COLO829 (cell line): Measurements from ENCODE around the gene CSTPP1.
"Not testable (repeated sequence)": the region's sequence is repeated elsewhere in the genome, so short reads cannot be mapped to it uniquely, and the experiment has no call there.

ENCODE experiments used
- DNase-seq: peaks from one replicate; pipeline ENCODE4 v3.0.0; 2012; ENCODE audit warnings: low spot score

Gene CSTPP1

DNA sequence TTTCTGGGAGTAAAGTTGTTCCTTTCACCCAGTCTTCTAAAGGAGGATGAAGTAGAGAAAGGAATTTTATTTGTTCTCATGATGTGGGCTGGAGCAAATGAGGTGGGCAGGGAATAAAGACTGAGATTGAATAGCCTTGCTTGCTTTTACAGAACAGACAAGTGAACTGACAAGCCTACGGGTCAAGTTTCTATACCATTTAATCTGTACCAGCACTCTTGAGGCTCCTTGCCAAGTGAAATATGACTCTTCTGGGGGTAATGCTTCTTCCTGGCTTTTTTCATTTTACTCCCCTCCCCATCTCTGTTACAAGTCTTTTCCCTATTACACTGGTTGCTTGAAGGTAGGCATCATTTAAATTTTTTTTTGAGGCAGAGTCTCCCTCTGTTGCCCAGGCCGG lies 54.8 kb downstream of the CSTPP1 start:
- DNase-seq, result no peak

- not testable (repeated sequence) for DNase-seq
Observed at GRCh38 chr11:46992386-46992785, 55.8 kb downstream of the CSTPP1 start.

GRCh38 chr11:46997796-46998195 lies 61.2 kb downstream of the CSTPP1 start:
- DNase-seq, result not testable (repeated sequence)

DNA sequence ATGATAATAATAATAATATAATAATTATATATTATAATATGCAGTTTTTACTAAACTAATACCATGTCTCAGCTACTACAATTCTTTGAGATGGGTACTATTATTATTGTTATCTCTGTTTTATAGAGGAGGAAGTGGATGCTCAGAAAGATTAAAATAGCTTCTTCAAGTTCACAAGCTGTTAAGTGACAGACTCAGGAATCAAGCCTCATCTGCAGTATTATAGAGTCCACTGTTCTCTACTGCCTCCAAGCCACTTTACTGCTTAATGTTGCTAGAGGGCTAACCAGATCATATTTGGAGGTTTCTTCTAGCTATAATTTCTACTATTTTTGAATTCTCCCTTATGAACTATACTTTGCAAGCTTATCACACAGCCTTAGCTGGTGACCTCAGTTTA lies 62.7 kb downstream of the CSTPP1 start:
- no peak for DNase-seq

DNA sequence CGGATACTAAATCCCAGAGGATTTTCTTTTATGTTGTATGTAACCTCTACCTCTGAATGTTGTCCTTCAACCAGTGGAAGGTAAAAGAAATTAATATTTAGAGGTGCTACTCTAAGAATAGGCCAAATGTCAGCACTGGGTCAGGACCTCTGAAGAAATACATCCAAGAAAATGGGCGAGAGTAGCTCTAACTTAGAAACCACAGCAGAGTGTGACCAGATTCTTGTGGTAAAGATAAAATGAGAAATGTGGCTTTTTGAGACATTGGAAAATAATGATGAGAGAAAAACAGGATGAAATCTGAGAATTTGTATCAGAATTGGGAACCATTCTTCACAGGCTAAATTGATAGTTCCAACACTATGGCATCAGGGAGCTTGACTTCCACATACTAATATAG lies 63.5 kb downstream of the CSTPP1 start:
- no peak for DNase-seq

DNA sequence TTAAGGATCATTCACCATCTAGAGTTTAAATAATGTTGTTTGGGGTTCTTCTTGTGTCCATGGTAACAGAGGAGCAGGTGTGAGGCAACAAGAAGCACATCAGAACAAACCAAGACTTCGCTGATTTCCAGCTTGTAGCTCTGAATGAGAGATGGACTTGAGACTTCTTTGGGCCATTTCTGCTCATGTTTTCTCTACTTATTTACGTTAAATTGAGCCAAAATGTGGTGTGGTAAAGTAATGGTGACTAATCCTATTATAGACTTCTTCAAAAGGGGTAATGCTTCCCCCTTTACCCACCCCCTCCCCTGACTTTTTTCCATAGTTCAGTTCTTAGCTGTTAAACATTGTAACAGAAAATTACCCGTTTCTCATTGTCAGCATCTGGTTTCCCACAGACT lies 65.2 kb downstream of the CSTPP1 start:
- no peak for DNase-seq

GRCh38 chr11:47002390-47002789 lies 65.8 kb downstream of the CSTPP1 start:
- no peak for DNase-seq

DNA sequence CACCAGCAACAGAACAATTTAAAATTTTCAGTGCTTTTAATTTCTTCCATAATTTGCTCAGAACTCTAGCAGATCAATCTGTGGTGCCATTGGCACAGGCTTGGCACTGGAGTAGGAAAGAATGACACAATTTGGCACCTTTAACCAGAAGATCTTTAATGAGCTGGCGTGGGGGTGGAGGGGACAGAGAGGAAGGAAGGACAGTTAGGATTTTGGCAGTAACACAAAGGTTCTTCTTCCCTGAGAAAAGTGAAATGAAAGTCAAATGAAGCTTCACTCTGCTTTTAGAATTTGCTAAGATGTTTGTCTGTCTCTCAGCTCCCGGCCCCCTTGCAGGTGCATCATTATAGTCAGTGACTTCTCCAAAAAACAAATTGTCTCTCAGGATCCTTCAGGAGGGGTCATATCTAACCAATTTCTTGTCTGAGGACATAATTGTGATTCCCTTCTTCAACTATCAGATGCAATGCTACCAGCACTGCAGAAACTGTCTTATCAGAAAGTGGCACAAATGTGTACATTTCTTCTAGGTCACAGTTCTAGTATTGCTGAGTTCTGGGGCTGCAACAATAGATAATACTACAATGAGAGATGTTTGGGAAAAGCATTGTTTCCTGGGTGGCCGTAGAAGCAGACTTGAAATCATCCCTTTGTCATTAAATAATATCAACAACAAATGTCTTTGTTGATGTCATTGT lies 66.8 kb downstream of the CSTPP1 start:
- no peak for DNase-seq

- peak; percentile 31 for DNase-seq
Observed at GRCh38 chr11:47004595-47005033, 68.1 kb downstream of the CSTPP1 start.

- no peak for DNase-seq
Observed at GRCh38 chr11:47005441-47005840, 68.9 kb downstream of the CSTPP1 start.

DNA sequence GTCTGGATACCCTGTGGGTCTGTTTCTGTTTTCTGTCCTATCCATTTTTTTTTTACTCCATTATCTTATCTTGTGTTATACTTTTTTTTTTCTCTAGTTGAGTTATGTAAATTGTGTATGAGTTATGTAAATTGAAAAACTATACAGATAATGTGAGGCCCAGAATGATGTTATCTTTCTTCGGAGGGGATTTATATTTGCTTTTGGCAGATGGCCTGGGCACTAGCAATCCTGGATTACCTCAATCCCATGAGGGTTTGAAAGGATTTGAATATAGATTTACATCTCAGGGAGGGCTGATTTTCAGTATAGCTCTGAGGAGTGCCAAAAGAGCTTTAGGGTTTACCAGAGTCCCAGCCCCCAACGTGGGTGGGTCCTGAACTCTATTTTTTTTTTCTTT lies 71.0 kb downstream of the CSTPP1 start:
- DNase-seq, result no peak

DNA sequence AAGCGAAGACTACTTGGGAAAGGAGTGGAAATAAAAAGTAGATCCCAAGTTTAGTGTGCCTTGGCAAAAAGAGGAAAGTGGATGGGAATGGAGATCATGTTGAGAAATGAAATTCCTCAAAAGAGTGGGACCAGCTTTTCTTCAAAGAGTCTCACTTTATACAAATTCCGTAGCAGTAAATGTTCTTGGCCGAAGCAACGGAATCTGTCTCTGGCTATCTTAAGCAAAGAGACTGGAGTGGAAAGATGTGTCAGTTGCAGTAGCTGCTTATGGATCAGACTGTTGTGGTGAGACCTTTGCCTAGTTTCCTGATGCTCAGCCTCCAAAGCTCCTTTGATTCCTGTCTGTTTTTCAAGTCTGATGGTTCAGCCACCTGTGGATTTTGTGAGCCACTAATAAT lies 73.6 kb downstream of the CSTPP1 start:
- no peak for DNase-seq

- no peak for DNase-seq
Observed at GRCh38 chr11:47014097-47014496, 77.5 kb downstream of the CSTPP1 start.

- DNase-seq, result no peak
Observed at GRCh38 chr11:47018637-47019036, 82.1 kb downstream of the CSTPP1 start.

DNA sequence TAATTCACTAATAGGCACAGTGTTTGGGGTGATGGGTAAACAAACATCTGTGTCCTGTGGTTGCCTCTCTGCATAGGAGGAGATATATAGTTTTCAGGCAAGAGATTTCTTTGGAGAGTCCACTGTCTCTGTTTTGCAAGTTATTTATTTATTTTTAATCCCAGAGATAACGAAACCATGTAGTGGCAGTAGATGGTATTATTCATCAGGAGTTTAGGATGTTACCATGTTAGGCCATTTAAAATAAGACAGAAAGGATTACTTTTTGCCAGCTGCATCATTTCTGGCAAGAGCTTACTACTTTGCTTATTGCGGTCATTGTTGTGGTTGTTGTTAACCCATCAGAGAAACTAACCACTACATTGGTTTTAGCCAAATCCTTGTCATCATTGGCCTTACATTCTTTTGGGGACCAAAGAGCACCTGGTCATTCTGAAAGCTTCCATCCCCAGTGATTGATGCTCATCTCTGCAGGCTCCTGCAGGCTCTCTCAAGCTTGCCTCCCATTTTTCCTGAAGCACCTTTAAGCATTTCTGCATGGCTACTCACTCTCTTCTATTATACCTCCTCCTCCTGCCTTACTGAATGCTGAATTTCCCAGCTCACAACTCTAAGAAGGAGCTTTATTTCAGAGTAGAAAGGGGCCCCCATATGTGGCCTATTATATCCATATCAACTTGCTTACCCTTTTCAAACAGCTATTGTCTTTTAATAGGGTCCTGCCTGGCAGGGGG lies 84.4 kb downstream of the CSTPP1 start:
- DNase-seq, result no peak

DNA sequence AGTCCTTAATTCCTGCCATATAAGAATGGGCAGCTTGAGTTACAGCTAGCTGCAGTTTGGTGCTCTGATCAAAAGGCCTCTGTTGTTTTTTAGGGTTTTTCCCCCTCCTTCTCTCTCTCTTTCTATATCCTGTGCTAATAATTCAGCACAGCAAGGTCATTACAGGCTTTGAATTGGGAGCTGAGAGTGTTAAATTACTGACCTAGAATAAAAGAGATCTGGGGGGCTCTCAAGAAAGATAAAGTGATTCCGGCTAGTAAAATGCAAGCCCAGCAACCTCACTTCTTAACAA lies 84.9 kb downstream of the CSTPP1 start:
- DNase-seq, result no peak

GRCh38 chr11:47021965-47022364 lies 85.4 kb downstream of the CSTPP1 start:
- DNase-seq, result no peak

DNA sequence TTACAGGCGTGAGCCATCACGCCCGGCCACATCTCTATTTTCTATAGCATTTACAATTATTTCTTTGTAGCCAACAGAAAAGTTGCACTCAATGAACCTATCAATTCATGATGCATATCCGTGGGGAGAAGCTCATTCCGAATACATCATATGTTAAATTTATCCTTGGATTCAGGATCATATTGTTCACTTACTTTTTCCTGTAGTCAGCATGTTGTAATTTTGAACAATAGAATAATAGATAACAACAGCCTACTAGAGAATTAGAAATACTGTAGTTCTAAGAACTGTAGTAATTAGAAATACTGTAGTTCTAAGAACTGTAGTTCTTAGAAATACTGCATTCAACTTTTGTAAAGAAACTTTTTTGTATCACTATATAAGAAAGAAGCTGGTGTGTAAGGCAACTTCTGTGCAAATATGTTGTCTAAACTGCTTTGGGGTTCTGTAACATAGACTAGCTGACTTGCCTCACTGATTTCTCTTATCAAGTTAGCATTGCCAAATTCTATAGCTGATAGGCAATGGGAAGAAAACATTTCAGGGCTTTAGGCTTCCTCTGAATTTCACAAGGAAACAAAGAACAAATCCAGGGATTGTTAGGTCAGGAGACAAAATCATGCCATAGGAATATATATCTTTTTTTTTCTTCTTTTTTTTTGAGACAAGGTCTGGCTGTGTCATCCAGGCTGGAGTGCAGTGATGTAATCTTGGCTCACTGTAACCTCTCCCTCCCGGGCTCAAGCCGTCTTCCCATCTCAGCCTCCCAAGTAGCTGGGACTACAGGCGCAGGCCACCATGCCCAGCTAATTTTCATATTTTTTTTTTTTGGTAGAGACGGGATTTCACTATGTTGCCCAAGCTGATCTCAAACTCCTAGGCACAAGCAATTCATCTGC lies 91.9 kb downstream of the CSTPP1 start:
- peak; percentile 51 for DNase-seq

DNA sequence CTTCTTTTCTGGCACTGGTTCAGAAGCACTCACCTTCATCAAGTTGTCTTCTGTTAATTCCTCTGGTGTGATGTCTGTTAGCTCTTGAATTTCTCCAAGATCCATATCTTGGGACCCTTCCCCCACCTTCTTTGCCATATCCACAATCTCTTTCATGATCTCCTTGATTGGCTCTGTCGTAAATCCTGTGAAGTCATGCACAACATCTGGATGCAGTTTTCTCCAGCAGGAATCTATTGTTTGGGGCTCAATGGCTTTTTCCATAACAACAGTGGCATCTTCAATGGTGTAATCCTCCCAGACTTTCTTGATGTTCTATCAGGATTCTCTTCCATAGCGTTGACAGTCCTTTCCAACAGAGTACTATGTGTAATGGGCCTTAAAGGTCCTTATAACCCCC lies 96.9 kb downstream of the CSTPP1 start:
- no peak for DNase-seq

GRCh38 chr11:47034091-47034490 lies 97.5 kb downstream of the CSTPP1 start:
- DNase-seq, result no peak

DNA sequence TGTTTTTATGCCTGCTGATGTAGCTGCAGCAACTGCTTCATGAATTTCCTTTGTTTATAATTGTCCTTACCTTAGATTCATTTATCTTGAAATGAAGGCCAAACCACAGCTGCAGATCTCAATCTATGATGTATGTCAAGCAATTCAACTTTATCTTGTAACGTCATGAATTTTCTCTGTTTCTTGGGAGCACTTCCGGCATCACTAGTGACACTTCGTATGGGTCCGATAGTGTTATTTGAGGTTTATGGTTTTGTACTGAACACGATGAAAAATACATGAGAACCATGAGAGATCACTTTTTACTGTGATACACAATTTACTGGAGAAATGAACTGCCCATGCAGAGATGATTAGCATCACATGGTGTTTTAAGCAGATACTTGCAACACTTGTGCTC lies 98.5 kb downstream of the CSTPP1 start:
- no peak for DNase-seq

DNA sequence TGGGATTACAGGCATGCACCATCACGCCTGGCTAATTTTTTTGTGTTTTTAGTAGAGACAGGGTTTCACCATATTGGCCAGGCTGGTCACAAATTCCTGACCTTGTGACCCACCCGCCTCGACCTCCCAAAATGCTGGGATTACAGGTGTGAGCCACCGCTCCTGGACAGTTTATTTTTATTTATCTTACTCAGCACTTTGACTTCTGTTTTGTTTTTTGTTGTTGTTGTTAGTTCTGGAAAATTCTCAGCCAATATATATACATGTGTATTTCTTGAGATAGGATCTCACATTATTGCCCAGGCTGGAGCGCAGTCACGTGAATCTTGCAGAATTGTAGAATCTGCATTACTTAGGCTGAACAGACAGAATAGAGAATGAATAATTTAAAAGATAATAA lies 107.6 kb downstream of the CSTPP1 start:
- no peak for DNase-seq

DNA sequence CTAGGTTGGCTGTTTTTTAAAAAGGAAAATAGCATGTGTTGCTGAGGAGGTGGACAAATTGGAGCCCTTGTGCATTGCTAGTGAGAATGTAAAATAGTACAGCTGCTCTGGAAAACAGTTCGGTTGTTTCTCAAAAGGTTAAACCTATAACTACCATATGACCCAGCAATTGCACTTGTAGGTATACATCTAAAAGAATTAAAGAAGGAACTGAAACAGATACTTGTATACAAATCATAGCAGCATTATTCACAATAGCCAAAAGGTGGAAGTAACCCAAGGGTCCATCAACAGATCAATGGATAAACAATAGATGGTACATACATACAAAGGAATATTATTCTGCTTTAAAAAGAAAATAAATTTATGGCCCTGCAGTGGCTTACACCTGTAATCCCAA lies 111.4 kb downstream of the CSTPP1 start:
- no peak for DNase-seq
